GM18867 (cell line): Measurements from ENCODE around the gene TRAPPC3L.
A peak's percentile ranks its signal among the peaks of the same experiment; 100 is the strongest.

Experiments used
- ATAC-seq: cut with Tn5 transposase; IDR thresholded peaks from one replicate; pipeline ENCODE4 v1.9.1; 2021; ENCODE audit warnings: mild to moderate bottlenecking, moderate library complexity; ENCODE audit not compliant: unreplicated experiment

Gene TRAPPC3L

DNA sequence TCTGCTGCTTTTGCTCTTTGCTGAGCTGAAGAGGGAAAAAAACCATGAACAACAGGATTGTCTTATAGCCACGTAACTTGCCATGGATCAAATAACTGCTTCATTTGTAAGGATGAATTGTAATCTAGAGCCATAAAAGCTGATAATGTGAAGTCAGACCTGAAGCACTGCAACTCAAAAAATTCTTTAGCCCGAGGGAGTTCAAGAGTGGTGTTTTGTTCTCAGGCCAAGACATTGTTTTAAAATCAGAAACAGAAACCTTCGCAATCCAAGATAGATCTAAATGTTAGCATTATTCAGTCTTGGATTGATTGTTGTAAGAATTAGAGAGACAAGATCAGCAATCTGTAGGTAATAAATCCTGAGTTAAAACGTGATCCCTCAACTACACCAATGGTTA lies at the start of gene TRAPPC3L:
Gene TRAPPC3L (minus strand): TSS at position 34 of the 400 bp plus-strand sequence. CDS start 170 bp downstream, outside the sequence.
- ATAC-seq, result no peak

GRCh38 chr6:116595247-116595646 lies 49.8 kb upstream of the TRAPPC3L start:
- no peak for ATAC-seq

GRCh38 chr6:116586738-116587137 lies 41.3 kb upstream of the TRAPPC3L start:
- no peak for ATAC-seq

DNA sequence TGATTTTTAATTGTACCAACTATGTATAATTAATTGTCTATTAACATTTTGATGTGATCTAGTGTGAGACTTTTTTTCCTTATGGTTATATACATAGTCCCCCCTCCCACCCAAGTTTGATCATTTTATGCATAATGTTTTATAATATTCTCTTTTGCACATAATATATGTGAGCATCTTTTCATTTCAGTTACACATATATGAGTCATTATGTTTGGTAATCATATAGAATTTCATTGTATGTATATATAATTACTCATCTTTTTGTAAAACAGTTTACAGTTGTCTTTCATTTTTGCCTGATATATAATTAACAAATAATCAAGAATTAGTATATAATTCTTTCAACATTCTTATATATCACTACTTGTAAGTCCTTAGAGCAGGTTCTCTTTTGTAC lies 40.8 kb upstream of the TRAPPC3L start:
- no peak for ATAC-seq

GRCh38 chr6:116580198-116580597 lies 34.7 kb upstream of the TRAPPC3L start:
- ATAC-seq, result no peak

DNA sequence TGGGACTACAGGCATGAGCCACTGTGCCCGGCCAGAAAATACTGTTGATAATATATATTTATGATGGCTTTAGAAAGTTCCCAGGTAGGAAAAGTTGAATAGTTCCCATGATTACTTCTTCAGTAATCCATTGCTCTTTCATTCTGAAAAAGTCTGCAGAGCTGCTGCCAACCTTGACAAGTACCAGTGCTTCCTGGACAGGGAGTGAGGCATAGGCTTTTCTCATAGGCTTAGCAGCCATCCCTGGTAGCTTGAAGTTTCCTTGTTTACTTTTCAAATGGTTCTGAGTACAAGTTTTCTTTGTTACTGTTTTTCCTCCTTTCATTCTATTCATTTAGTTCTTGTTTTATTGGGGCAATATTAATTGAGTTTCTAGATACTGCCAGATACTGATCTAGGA lies 33.7 kb upstream of the TRAPPC3L start:
- no peak for ATAC-seq

GRCh38 chr6:116578335-116578734 lies 32.9 kb upstream of the TRAPPC3L start:
- no peak for ATAC-seq

- ATAC-seq, result no peak
Observed at GRCh38 chr6:116577486-116577885, 32.0 kb upstream of the TRAPPC3L start.

- no peak for ATAC-seq
Observed at GRCh38 chr6:116575227-116575626, 29.7 kb upstream of the TRAPPC3L start.

GRCh38 chr6:116572162-116572561 lies 26.7 kb upstream of the TRAPPC3L start:
- no peak for ATAC-seq

- no peak for ATAC-seq
Observed at GRCh38 chr6:116571683-116572000, 26.2 kb upstream of the TRAPPC3L start.

- ATAC-seq, result peak; percentile 92
Observed at GRCh38 chr6:116570856-116571682, 25.6 kb upstream of the TRAPPC3L start, which contains the start of gene RWDD1. RWDD1 (plus strand) TSS chr6:116571504; CDS start chr6:116571583, 79 bp downstream.

DNA sequence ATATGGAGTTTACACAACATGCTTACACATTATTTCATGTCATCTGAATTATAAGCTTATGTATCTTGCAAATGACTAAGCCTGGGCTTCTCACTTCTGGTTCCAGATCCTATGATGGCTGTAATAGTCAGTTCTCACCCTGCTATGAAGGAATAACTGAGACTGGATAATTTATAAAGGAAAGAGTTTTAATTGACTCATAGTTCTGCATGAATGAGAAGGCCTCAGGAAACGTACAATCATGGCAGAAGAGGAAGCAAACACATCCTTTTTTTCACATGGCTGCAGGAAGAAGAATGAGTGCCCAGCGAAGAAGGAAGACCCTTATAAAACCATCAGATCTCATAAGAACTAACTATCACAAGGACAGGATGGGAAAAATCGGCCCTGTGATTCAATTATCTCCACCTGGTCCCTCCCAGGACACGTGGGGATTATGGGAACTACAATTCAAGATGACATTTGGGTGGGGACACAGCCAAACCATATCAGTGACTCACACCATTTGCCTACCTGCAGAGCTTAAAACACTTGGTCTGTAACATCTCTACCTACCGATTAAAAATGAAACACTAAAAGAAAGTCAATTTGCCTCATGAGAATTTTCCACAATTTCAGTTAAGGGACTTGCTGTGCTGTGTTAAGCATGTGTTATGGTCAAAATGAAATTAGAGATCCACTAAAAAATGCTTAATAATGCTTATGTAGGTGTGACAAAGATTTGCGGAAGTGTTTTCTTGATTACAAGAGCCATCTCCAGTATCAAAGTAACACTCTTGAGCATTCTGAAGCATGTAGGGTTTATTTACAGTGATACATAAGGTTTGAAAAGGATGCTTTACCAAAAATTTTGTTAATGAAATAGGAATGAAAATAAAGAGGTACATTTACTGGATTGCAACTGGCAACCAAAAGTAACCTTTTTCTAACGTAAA lies 23.6 kb upstream of the TRAPPC3L start:
- ATAC-seq, result no peak

DNA sequence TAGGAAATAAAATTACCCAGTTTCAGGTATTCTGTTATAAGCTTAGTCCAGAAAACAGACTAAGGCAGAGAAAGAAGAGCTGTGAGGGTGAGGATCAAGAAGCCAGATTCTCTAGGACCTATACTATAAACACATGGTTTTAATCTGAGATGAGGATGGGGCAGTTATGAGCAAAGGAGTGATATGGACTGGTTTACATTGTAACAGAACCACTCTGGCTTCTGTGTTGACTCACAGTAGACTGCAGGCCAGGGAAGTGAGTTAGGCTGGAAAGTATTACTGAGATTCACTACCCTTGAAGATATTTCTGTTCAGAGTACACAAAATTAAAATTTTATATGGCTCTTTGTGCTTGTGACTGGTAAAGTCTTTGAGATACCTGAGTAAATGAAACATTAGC lies 22.6 kb upstream of the TRAPPC3L start:
- no peak for ATAC-seq

DNA sequence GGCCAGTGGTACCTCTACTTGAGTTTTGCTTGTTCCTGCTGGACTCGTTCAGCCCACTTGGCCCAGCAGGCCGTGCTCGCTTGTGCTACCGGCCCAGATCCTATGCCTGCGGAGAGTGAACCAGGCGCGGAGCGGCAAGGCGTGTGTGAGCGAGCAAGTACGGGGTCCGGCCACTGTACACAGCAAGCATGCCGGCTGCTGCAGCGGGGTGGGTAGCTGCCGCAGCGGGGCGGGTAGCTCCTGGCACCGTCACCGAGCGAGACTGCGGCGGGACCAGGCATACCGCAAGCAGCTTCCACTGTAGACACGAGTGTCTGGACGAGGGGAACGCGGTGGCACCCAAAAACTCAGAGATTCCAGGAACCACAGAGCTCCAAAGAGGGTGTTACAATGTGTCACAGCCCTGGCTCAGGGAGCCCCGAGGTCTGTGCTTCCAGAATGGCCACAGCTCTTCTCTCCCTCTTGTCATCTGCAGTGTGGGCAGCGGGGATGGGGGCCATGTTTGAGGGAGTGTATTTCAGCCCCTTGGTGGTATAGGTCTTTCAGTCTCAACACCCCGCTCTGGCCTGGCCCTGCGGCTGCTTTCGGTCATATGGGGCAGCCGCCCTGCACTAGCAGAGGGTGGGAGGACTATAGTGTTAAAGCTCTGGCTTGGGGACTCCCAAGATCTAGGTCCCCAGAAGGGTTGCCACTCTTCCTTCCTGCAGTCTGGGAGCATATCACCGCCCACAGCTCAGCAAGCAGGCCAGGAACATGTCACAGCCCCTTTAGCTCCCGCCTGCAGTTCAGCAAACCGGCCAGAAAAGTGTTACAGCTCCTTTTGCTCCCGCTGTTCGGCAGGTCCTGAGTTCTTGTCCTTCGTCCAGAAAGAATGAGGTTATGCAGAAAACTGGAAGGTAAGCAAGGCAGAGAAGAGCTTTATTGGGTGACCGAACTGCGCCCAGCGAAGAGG lies 19.7 kb upstream of the TRAPPC3L start:
- no peak for ATAC-seq

- no peak for ATAC-seq
Observed at GRCh38 chr6:116564311-116564710, 18.8 kb upstream of the TRAPPC3L start.

GRCh38 chr6:116563830-116564229 lies 18.3 kb upstream of the TRAPPC3L start:
- ATAC-seq, result no peak

GRCh38 chr6:116562614-116563013 lies 17.1 kb upstream of the TRAPPC3L start:
- ATAC-seq, result no peak

GRCh38 chr6:116562019-116562403 lies 16.5 kb upstream of the TRAPPC3L start:
- ATAC-seq, result no peak

GRCh38 chr6:116561377-116562018 lies 16.0 kb upstream of the TRAPPC3L start:
- ATAC-seq, result peak; percentile 65
